ENCODE data around the gene UBN2.

GRCh38 chr7:139200382-139200781, 30.7 kb upstream of the UBN2 start:
- TF ChIP-seq ATF3 (CRISPR knock-in tag; conservative IDR thresholded peaks at IDR 0.05) (no peak), CTCF (IDR thresholded peaks at IDR 0.05) (no peak), CREB1 (CRISPR knock-in tag; IDR thresholded peaks at IDR 0.05) (no peak), PRDM15 (CRISPR knock-in tag; IDR thresholded peaks at IDR 0.05) (no peak), FOXJ3 (CRISPR knock-in tag; IDR thresholded peaks at IDR 0.05; ENCODE audit: borderline replicate concordance) (no peak), MXD4 (CRISPR knock-in tag; IDR thresholded peaks at IDR 0.05; ENCODE audit: borderline replicate concordance) (no peak), ZNF263 (CRISPR knock-in tag; IDR thresholded peaks at IDR 0.05; ENCODE audit: low read depth) (no peak), ZBTB21 (CRISPR knock-in tag; IDR thresholded peaks at IDR 0.05; ENCODE audit: borderline replicate concordance) (no peak), ETV6 (CRISPR knock-in tag; IDR thresholded peaks at IDR 0.05) (no peak), CBFB (CRISPR knock-in tag; IDR thresholded peaks at IDR 0.05; ENCODE audit: low read depth) (no peak), TCF7 (CRISPR knock-in tag; IDR thresholded peaks at IDR 0.05; ENCODE audit: low read depth) (no peak), NFE2L1 (CRISPR knock-in tag; IDR thresholded peaks at IDR 0.05) (no peak), IRF1 (CRISPR knock-in tag; IDR thresholded peaks at IDR 0.05) (no peak)
